Measurements from ENCODE around the gene ITGB2.

The ITGB2 gene

DNA sequence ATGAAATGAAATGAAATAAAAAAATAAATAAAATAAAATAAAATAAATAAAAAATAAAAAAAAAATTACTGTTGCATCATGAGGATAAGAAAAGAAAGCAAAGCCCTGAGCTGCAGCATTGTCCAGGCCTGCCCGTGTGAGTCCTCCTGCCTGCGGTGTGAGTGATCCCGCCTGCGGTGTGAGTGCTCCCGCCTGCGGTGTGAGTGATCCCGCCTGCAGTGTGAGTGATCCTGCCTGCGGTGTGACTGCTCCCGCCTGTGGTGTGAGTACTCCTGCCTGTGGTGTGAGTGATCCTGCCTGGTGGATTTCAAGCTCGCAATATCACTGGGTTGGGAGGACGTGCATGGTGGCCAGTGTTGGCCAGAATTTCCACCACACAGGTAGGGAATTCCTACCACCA, 24.8 kb downstream of the ITGB2 start:
- Histone ChIP-seq H3K36me3 (ENCODE audit: control insufficient read depth, low read length) (no peaks in the 10 kb centered on the region), H3F3A (ENCODE audit: control insufficient read depth, insufficient read depth) (no peaks in the 10 kb centered on the region), H3K4me2 (ENCODE audit: low read length) (no peak overlapping the region), H3K79me2 (ENCODE audit: control insufficient read depth, low read length) (no peaks in the 10 kb centered on the region), H3K4me1 (ENCODE audit: control insufficient read depth, low read length) (no peaks in the 10 kb centered on the region), H3K4me3 (ENCODE audit: low read length) (no peak overlapping the region), H3K27ac (ENCODE audit: low read depth, low read length) (no peak overlapping the region), H3K27me3 (ENCODE audit: control insufficient read depth, low read length) (peaks cover 11% of the 10 kb centered on the region; the same call in 1 of the 2 replicates), H3K9me3 (ENCODE audit: control insufficient read depth, insufficient read depth, low read length) (no peaks in the 10 kb centered on the region), H4K20me1 (ENCODE audit: control insufficient read depth, insufficient read depth, low read depth, low read length) (no peaks in the 10 kb centered on the region), H3K9me2 (replicated peaks; ENCODE audit: control insufficient read depth, low read length) (no peaks in the 10 kb centered on the region)
- TF ChIP-seq, protein P1, sequence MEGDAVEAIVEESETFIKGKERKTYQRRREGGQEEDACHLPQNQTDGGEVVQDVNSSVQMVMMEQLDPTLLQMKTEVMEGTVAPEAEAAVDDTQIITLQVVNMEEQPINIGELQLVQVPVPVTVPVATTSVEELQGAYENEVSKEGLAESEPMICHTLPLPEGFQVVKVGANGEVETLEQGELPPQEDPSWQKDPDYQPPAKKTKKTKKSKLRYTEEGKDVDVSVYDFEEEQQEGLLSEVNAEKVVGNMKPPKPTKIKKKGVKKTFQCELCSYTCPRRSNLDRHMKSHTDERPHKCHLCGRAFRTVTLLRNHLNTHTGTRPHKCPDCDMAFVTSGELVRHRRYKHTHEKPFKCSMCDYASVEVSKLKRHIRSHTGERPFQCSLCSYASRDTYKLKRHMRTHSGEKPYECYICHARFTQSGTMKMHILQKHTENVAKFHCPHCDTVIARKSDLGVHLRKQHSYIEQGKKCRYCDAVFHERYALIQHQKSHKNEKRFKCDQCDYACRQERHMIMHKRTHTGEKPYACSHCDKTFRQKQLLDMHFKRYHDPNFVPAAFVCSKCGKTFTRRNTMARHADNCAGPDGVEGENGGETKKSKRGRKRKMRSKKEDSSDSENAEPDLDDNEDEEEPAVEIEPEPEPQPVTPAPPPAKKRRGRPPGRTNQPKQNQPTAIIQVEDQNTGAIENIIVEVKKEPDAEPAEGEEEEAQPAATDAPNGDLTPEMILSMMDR (IDR thresholded peaks at IDR 0.05; ENCODE audit: low read depth, low read length, poor library complexity, severe bottlenecking), result no peak
- no peak for TF ChIP-seq EZH2phosphoT487 (IDR thresholded peaks at IDR 0.05; ENCODE audit: borderline replicate concordance, low read length)

DNA sequence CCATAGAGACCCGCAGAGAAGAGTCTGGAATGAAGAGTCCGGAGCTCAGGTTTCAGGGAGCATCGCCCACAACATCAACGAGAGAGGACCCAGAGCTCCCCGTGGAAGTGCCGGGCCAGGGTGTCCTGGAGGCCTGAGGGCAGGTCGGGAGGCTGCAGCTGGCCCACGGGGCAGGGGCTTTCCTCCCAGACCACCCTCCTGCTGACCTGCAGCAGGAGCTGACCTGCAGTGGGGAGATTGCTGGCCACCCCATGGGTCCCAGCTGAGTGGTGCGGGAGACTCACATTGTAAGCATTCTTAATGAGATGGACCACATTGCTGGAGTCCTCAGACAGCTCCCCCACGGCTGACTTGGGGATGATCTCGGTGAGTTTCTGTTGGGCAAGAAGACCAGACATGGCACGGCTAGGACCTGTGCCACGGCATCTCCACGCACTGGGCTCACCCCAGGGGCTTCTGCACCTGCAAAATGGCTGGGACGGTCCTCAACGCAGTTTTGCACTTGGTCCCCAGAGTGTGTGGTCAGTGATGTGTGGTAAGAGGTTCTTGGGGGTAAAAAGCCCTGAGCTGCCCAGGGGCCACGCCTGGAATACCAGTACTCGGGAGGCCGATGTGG, 25.9 kb downstream of the ITGB2 start:
- no peaks in the 10 kb centered on the region for H3F3A ChIP-seq (ENCODE audit: control insufficient read depth, insufficient read depth)
- no peaks in the 10 kb centered on the region for H3K9me2 ChIP-seq (replicated peaks; ENCODE audit: control insufficient read depth, low read length)
- no peaks in the 10 kb centered on the region for H4K20me1 ChIP-seq (ENCODE audit: control insufficient read depth, insufficient read depth, low read depth, low read length)
- no peak overlapping the region for H3K4me3 ChIP-seq (ENCODE audit: low read length)
- no peaks in the 10 kb centered on the region for H3K79me2 ChIP-seq (ENCODE audit: control insufficient read depth, low read length)
- no peaks in the 10 kb centered on the region for H3K9me3 ChIP-seq (ENCODE audit: control insufficient read depth, insufficient read depth, low read length)
- peaks cover 11% of the 10 kb centered on the region; the same call in 1 of the 2 replicates for H3K27me3 ChIP-seq (ENCODE audit: control insufficient read depth, low read length)
- TF ChIP-seq, protein P1 (IDR thresholded peaks at IDR 0.05; ENCODE audit: low read depth, low read length, poor library complexity, severe bottlenecking), result no peak
- TF ChIP-seq EZH2phosphoT487 (IDR thresholded peaks at IDR 0.05; ENCODE audit: borderline replicate concordance, low read length), result no peak
- no peaks in the 10 kb centered on the region for H3K4me1 ChIP-seq (ENCODE audit: control insufficient read depth, low read length)
- H3K4me2 ChIP-seq (ENCODE audit: low read length), result no peak overlapping the region
- H3K36me3 ChIP-seq (ENCODE audit: control insufficient read depth, low read length), result no peaks in the 10 kb centered on the region
- H3K27ac ChIP-seq (ENCODE audit: low read depth, low read length), result no peak overlapping the region

DNA sequence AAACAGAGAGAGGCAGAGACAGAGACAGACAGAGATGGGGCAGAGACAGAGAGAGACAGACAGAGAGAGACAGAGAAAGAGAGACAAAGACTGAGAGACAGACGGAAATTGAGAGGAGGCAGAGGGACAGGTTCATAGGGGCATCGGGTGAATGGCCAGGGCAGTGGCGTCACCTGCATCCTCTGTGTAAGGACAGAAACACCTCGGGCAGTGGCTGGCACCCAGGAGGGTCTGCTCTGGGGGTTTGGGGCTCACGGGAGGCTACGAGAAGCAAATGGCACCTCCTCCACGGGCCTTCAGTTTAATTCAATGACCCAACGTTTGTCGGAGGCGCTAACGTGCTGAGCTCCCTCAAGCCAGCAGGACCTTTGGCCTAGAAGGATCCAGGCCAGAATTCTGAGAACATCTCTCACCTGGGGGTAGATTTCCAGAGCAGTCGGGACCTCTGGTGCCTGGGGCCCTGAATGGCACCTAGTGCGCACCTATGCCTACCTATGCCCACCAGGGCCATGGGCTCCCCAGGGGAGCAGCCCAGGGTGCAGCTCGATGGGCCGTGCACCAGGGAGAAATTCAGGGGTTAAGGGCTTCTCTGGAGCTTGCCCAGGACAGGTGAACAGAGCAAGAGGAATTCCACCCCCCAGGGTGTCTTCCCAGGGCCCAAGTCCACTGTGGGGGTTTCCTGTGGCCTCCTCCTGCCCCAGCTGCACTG, 26.6 kb downstream of the ITGB2 start:
- H3K4me1 ChIP-seq (ENCODE audit: control insufficient read depth, low read length), result no peaks in the 10 kb centered on the region
- peaks cover 11% of the 10 kb centered on the region; the same call in 1 of the 2 replicates for H3K27me3 ChIP-seq (ENCODE audit: control insufficient read depth, low read length)

More for the DNA sequence above, 26.6 kb downstream of the ITGB2 start:
- Histone ChIP-seq H3K4me3 (ENCODE audit: low read length) (no peak overlapping the region), H3K9me3 (ENCODE audit: control insufficient read depth, insufficient read depth, low read length) (no peaks in the 10 kb centered on the region), H3K27ac (ENCODE audit: low read depth, low read length) (no peak overlapping the region), H3K9me2 (replicated peaks; ENCODE audit: control insufficient read depth, low read length) (no peaks in the 10 kb centered on the region), H4K20me1 (ENCODE audit: control insufficient read depth, insufficient read depth, low read depth, low read length) (no peaks in the 10 kb centered on the region), H3K4me2 (ENCODE audit: low read length) (no peak overlapping the region), H3K79me2 (ENCODE audit: control insufficient read depth, low read length) (no peaks in the 10 kb centered on the region), H3F3A (ENCODE audit: control insufficient read depth, insufficient read depth) (no peaks in the 10 kb centered on the region), H3K36me3 (ENCODE audit: control insufficient read depth, low read length) (no peaks in the 10 kb centered on the region)
- no peak for TF ChIP-seq EZH2phosphoT487 (IDR thresholded peaks at IDR 0.05; ENCODE audit: borderline replicate concordance, low read length)
- TF ChIP-seq, protein P1 (IDR thresholded peaks at IDR 0.05; ENCODE audit: low read depth, low read length, poor library complexity, severe bottlenecking), result no peak

Data from DOHH2 (cell line).